HL-60 (cell line): ENCODE results near the gene PHTF1.
A peak's percentile ranks its signal among the peaks of the same experiment; 100 is the strongest.

Source experiments
- DNase-seq, 2 experiments: peaks; one replicate each; pipeline ENCODE4 v3.0.0-alpha.2; 2010 to 2020; ENCODE audit warnings: low read depth in 1 of 2, low spot score in 1 of 2
- H3K27ac ChIP-seq: fragments of 250-450 bp; sonication (Bioruptor Pico); replicated peaks from 2 replicates; pipeline ENCODE4 v1.5.1; 2020; ENCODE audit warnings: mild to moderate bottlenecking, moderate library complexity
- H3K27me3 ChIP-seq: fragments of 250-450 bp; sonication (Bioruptor Pico); 2 replicates; pipeline ENCODE4 v1.5.1; 2021; ENCODE audit warnings: mild to moderate bottlenecking, moderate library complexity; ENCODE audit not compliant: insufficient read depth, poor library complexity, severe bottlenecking
- H3K4me3 ChIP-seq: replicated peaks from 2 replicates; pipeline ENCODE4 v1.5.1; 2011; ENCODE audit warnings: mild to moderate bottlenecking, control low read depth, low read length; ENCODE audit not compliant: insufficient read depth
- GABPA ChIP-seq: IDR thresholded peaks from 2 replicates; pipeline ENCODE4 v1.6.1; 2012; ENCODE audit warnings: low read depth
- POLR2AphosphoS5 ChIP-seq: IDR thresholded peaks from 2 replicates; pipeline ENCODE4 v1.6.1; 2012; ENCODE audit warnings: low read depth
- SPI1 ChIP-seq: IDR thresholded peaks from 2 replicates; pipeline ENCODE4 v1.6.1; 2012; ENCODE audit warnings: low read depth, mild to moderate bottlenecking, borderline replicate concordance
- TF ChIP-seq, protein P1 (sequence below): IDR thresholded peaks from one replicate; pipeline ENCODE4 v1.5.1; 2011; ENCODE audit warnings: low read length, control low read depth, inconsistent platforms; ENCODE audit not compliant: insufficient read depth
- TF ChIP-seq, protein P2 (sequence below): IDR thresholded peaks from 2 replicates; pipeline ENCODE4 v1.6.1; 2012; ENCODE audit warnings: low read depth; ENCODE audit not compliant: insufficient replicate concordance

PHTF1 gene

DNA sequence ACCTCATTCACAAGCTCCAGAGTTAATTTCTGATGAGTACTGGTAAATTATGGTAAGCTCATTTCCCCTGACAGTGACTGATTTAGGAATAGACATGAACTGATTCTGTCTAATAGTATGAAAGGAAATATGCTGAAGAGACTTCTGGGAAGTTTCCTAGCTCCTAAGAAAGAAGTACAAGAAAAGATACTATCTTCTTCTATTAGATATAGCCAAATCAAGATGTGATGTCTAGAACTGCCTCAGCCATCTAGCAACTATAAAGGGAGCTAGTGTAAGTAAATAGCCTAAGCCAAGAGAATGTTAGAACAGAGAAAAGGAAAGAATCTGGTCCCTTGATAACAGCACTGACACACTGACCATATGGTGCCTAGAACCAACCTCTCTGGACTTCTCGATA lies 10.7 kb upstream of the PHTF1 start:
- no peaks in the 10 kb centered on the region for H3K27me3 ChIP-seq
- DNase-seq: no peak
- no peak overlapping the region for H3K27ac ChIP-seq
- TF ChIP-seq GABPA (no peak), SPI1 (no peak), POLR2AphosphoS5 (no peak)
- TF ChIP-seq, protein P1, sequence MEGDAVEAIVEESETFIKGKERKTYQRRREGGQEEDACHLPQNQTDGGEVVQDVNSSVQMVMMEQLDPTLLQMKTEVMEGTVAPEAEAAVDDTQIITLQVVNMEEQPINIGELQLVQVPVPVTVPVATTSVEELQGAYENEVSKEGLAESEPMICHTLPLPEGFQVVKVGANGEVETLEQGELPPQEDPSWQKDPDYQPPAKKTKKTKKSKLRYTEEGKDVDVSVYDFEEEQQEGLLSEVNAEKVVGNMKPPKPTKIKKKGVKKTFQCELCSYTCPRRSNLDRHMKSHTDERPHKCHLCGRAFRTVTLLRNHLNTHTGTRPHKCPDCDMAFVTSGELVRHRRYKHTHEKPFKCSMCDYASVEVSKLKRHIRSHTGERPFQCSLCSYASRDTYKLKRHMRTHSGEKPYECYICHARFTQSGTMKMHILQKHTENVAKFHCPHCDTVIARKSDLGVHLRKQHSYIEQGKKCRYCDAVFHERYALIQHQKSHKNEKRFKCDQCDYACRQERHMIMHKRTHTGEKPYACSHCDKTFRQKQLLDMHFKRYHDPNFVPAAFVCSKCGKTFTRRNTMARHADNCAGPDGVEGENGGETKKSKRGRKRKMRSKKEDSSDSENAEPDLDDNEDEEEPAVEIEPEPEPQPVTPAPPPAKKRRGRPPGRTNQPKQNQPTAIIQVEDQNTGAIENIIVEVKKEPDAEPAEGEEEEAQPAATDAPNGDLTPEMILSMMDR: no peak
- TF ChIP-seq, protein P2, sequence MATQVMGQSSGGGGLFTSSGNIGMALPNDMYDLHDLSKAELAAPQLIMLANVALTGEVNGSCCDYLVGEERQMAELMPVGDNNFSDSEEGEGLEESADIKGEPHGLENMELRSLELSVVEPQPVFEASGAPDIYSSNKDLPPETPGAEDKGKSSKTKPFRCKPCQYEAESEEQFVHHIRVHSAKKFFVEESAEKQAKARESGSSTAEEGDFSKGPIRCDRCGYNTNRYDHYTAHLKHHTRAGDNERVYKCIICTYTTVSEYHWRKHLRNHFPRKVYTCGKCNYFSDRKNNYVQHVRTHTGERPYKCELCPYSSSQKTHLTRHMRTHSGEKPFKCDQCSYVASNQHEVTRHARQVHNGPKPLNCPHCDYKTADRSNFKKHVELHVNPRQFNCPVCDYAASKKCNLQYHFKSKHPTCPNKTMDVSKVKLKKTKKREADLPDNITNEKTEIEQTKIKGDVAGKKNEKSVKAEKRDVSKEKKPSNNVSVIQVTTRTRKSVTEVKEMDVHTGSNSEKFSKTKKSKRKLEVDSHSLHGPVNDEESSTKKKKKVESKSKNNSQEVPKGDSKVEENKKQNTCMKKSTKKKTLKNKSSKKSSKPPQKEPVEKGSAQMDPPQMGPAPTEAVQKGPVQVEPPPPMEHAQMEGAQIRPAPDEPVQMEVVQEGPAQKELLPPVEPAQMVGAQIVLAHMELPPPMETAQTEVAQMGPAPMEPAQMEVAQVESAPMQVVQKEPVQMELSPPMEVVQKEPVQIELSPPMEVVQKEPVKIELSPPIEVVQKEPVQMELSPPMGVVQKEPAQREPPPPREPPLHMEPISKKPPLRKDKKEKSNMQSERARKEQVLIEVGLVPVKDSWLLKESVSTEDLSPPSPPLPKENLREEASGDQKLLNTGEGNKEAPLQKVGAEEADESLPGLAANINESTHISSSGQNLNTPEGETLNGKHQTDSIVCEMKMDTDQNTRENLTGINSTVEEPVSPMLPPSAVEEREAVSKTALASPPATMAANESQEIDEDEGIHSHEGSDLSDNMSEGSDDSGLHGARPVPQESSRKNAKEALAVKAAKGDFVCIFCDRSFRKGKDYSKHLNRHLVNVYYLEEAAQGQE: no peak
- no peak overlapping the region for H3K4me3 ChIP-seq

DNA sequence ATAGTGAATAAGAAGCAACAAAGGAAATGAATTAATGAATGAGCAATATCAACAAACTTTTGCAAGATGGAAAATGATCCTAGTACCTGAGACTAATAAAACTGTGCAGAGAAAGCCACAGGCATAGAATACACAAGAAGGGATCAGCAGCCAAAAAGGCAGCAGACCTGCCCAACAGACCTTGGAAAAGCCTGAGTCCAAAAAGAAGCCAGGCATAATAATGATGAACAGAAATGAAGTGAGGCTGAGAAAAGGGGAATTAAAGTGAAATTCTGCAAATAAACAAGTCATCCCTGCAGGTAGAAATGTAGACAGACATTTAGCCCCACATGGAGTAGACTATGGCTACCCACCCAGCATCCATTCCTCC lies 10.3 kb upstream of the PHTF1 start:
- H3K27ac ChIP-seq: no peak overlapping the region
- H3K4me3 ChIP-seq: no peak overlapping the region
- TF ChIP-seq GABPA (no peak), SPI1 (no peak), POLR2AphosphoS5 (no peak)
- TF ChIP-seq, protein P2: no peak
- TF ChIP-seq, protein P1: no peak
- no peak for DNase-seq
- no peaks in the 10 kb centered on the region for H3K27me3 ChIP-seq

DNA sequence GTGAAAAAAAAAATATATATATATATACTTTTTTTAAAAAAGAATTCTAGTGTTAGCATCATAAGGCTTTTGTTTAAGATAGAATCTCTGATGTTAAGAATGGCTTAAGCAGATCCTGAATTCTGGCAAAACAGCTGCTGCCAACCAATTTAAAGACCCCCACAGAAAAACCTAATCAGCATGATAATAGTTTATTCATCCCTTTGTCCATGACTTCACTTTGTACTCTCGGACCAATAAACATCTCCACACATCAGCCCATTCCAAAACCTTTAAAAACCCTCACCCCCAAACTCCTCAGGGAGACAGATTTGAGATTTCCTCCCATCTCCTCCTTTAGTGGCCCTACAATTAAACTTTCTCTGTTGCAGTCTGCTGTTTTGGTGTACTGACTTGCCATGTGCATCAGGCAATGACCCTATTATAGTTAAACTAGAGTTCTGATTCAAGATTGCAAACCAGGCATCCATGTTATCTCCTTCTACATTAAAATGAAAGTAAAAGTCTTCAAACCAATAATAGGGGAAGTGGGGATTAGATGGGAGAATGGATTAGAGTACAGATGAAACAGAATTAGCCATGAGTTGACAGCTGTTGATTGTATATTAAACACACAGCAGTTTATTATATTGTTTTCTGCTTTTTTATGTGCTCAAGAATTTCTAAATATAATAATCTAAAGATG lies 9.8 kb upstream of the PHTF1 start:
- Histone ChIP-seq H3K27ac (no peak overlapping the region), H3K27me3 (no peaks in the 10 kb centered on the region), H3K4me3 (no peak overlapping the region)
- TF ChIP-seq SPI1 (peak; percentile 77), POLR2AphosphoS5 (no peak), GABPA (no peak)
- TF ChIP-seq, protein P2: no peak
- TF ChIP-seq, protein P1: no peak
- DNase-seq: no peak
